Measurements from ENCODE around the gene ACACA. TPM values are rescaled to one million over a fixed set of nuclear protein-coding genes. Genes with fewer than 3 reads are reported as not detected.

The ACACA gene
- total and polyA plus RNA-seq, 9 of the 15 experiments (the other 6 are each of a cell fraction or from before 2014, with no cell fraction given), result 35.9 to 135 (median 88.4) TPM

DNA sequence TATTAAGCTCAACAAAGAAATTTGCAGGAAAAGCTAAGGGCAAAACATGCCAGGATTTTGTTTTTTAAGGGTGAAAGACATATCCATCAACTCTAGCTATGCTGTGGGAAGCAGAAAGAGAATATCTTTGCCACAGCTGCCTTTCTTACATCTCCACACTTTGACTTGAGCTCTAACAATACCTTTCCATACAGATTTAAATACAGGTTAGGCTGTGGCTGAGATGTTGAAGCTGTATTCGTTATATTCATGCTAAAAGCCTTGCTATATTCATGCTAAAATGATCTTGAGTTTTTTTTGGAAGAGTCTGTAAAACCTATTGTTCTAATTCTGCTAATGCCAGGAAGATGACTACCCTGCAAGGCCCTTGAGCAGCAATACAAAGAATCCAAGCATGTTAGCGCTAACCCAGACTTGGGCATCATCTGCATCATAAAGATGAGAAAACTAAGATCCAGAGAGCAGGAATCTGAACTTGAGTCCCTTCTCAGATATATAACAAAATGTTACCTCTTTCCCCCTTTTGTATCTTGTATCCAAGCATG lies 235.7 kb downstream of the ACACA start:
- ChIA-PET CTCF (ENCODE audit: low intra/inter-chr PET ratio) (no interaction called here), POLR2A (no interaction called here)
- Histone ChIP-seq H3K4me2 (ENCODE audit: insufficient read depth, low read length) (no peak overlapping the region), H4K20me1 (replicated peaks; ENCODE audit: control insufficient read depth, insufficient read depth, low read length) (no peaks in the 10 kb centered on the region), H3K36me3 (ENCODE audit: control insufficient read depth, insufficient read depth, low read length) (peaks cover 71% of the 10 kb centered on the region), H3K27me3 (ENCODE audit: control insufficient read depth in 2 of 2, insufficient read depth in 2 of 2, low read length in 2 of 2) (no peaks in the 10 kb centered on the region), H3K4me3 (no peak overlapping the region), H3K4me1 (replicated peaks in 1 of 2; ENCODE audit: control insufficient read depth in 2 of 2, insufficient read depth in 2 of 2, low read length in 2 of 2) (no peaks in the 10 kb centered on the region), H3K79me2 (ENCODE audit: control insufficient read depth, insufficient read depth, low read length) (peaks cover 3% of the 10 kb centered on the region; the same call in 1 of the 3 replicates), H3K9ac (ENCODE audit: insufficient read depth in 1 of 2, low read depth in 2 of 2, low read length in 2 of 2) (no peak overlapping the region), H3K9me3 (replicated peaks; ENCODE audit: control insufficient read depth, insufficient read depth, low read depth, low read length) (no peaks in the 10 kb centered on the region), H2AFZ (ENCODE audit: low read depth, low read length) (no peak overlapping the region), H3K27ac (ENCODE audit: extremely low read depth, low read depth, low read length) (no peak overlapping the region), H3K9me1 (ENCODE audit: control insufficient read depth, insufficient read depth, low read length) (no peaks in the 10 kb centered on the region)
- in situ Hi-C loops (cut with MboI) (no loop called here), intact Hi-C loops (cut with micrococcal nuclease) (no loop called here)
- DNase-seq (ENCODE audit: extremely low read depth in 1 of 4, low spot score in 3 of 4) (no peak), ATAC-seq (no peak), FAIRE-seq (no peak)
- 91% methylated on average over 2 of the region's 2 CpGs for WGBS (ENCODE audit: insufficient coverage, low coverage, missing lambda C conversion rate)
- BruUV-seq (replicated peaks), result no TSS peak
- no peak for TF ChIP-seq ZNF551 (CRISPR knock-in tag; IDR thresholded peaks at IDR 0.05)
- no peak for TF ChIP-seq ZBTB8A (IDR thresholded peaks at IDR 0.05; ENCODE audit: partially characterized antibody)
- no peak for TF ChIP-seq SMARCC2 (IDR thresholded peaks at IDR 0.05; ENCODE audit: low read depth)
- no peak for TF ChIP-seq ZNF830 (CRISPR knock-in tag; IDR thresholded peaks at IDR 0.05)
- TF ChIP-seq SIN3B (IDR thresholded peaks at IDR 0.05; ENCODE audit: low read depth), result no peak
- TF ChIP-seq ZSCAN29 (IDR thresholded peaks at IDR 0.05), result no peak
- TF ChIP-seq, protein P1, sequence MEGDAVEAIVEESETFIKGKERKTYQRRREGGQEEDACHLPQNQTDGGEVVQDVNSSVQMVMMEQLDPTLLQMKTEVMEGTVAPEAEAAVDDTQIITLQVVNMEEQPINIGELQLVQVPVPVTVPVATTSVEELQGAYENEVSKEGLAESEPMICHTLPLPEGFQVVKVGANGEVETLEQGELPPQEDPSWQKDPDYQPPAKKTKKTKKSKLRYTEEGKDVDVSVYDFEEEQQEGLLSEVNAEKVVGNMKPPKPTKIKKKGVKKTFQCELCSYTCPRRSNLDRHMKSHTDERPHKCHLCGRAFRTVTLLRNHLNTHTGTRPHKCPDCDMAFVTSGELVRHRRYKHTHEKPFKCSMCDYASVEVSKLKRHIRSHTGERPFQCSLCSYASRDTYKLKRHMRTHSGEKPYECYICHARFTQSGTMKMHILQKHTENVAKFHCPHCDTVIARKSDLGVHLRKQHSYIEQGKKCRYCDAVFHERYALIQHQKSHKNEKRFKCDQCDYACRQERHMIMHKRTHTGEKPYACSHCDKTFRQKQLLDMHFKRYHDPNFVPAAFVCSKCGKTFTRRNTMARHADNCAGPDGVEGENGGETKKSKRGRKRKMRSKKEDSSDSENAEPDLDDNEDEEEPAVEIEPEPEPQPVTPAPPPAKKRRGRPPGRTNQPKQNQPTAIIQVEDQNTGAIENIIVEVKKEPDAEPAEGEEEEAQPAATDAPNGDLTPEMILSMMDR (IDR thresholded peaks at IDR 0.05 in 2 of 3, conservative IDR thresholded peaks at IDR 0.05 in 1 of 3; ENCODE audit: insufficient read depth in 2 of 3, low read depth in 1 of 3, low read length in 3 of 3), result no peak
- no peak for TF ChIP-seq BACH1 (tag; IDR thresholded peaks at IDR 0.05)
- no peak for TF ChIP-seq POLR2AphosphoS5 (IDR thresholded peaks at IDR 0.05; ENCODE audit: control insufficient read depth, insufficient read depth, low read depth, low read length)

All from K562 (cell line).